Measurements from ENCODE around the gene BMPR1A. TPM values are rescaled to one million over a fixed set of nuclear protein-coding genes. Genes with fewer than 3 reads are reported as not detected.
"Not testable (repeated sequence)": the region's sequence is repeated elsewhere in the genome, so short reads cannot be mapped to it uniquely, and the experiment has no call there.

BMPR1A gene
- total and polyA plus RNA-seq, 4 donors = 2.2 to 16.0 (median 8.9) TPM

- TF ChIP-seq EGR1 (IDR thresholded peaks at IDR 0.05; ENCODE audit: low read depth in 2 of 2) = no peak
These were observed 94.1 kb downstream of the BMPR1A start (continued) for GRCh38 chr10:86850481-86850880.

DNA sequence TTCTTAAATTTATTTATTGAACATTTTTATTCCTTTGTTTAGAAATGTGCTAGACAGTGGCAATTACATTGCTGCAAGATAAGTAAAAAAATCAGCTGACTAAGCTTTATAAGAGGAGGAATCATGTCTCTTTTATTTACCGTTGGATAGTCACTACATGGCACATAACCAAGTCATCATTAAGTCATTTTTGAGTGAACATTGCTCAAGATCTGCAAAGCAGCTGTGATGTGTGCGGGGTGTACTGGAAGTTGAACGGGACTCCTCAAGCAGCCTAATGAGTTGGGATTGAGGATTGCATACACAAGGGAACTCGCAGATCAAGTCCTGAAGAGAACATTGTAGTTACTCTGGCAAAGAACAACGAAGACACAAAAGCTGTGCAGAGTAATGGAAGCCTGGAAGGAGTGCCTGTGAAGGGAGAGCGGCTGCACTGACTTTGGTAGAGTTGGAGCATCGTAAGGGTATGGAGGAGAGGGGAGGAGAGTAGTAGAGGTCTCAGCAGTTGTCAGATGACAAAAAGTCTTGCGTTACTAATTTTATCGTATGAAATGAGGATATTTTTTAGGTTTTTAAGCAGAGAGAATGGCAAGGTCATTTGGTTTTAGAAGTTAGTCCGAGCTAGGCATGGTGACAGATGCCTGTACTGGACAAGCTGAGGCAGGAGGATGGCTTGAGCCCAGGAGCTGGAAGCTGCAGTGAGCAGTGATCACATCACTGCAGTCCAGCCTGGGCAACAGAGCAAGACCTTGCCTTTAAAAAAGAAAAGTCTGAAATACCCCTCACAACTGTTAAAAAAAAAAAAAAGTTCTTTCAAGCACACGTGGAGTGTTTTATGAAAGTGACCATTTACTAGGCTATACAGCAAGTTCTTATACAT, 95.1 kb downstream of the BMPR1A start:
- no peaks in the 10 kb centered on the region for H3K27me3 ChIP-seq (ENCODE audit: control insufficient read depth in 4 of 4, insufficient read depth in 4 of 4, low read length in 3 of 4)
- H3K4me3 ChIP-seq (ENCODE audit: low read depth in 1 of 3, low read length in 3 of 3) = no peak overlapping the region
- TF ChIP-seq NR2F2 (IDR thresholded peaks at IDR 0.05) (no peak), ATF3 (IDR thresholded peaks at IDR 0.05) (no peak), TAF1 (conservative IDR thresholded peaks at IDR 0.05) (no peak), HNF4A (conservative IDR thresholded peaks at IDR 0.05) (no peak), FOXA2 (IDR thresholded peaks at IDR 0.05) (no peak), EGR1 (IDR thresholded peaks at IDR 0.05; ENCODE audit: low read depth in 2 of 2) (no peak), SP1 (IDR thresholded peaks at IDR 0.05) (no peak), RAD21 (IDR thresholded peaks at IDR 0.05) (no peak), YY1 (IDR thresholded peaks at IDR 0.05) (no peak), FOXA1 (IDR thresholded peaks at IDR 0.05) (no peak), RXRA (IDR thresholded peaks at IDR 0.05) (no peak)
- no peaks in the 10 kb centered on the region for H3K9me3 ChIP-seq (ENCODE audit: control insufficient read depth in 4 of 4, low read length in 3 of 4)
- no peak for DNase-seq (ENCODE audit: low spot score)
- no peaks in the 10 kb centered on the region for H3K36me3 ChIP-seq (ENCODE audit: control insufficient read depth in 4 of 4, insufficient read depth in 3 of 4, low read depth in 1 of 4, low read length in 3 of 4)
- no peak overlapping the region for H3K9ac ChIP-seq (ENCODE audit: low read depth in 1 of 2, low read length in 2 of 2)
- no peaks in the 10 kb centered on the region for H3K4me1 ChIP-seq (ENCODE audit: control insufficient read depth in 4 of 4, insufficient read depth in 4 of 4, low read length in 3 of 4)
- H3K27ac ChIP-seq (ENCODE audit: low read depth in 1 of 2, low read length in 2 of 2) = no peak overlapping the region
- WGBS = 90% methylated on average over 11 of the region's 11 CpGs

GRCh38 chr10:86853582-86853981, 97.2 kb downstream of the BMPR1A start:
- H3K36me3 ChIP-seq (ENCODE audit: control insufficient read depth in 4 of 4, insufficient read depth in 3 of 4, low read depth in 1 of 4, low read length in 3 of 4); H3K4me1 ChIP-seq (ENCODE audit: control insufficient read depth in 4 of 4, insufficient read depth in 4 of 4, low read length in 3 of 4); H3K9me3 ChIP-seq (ENCODE audit: control insufficient read depth in 4 of 4, low read length in 3 of 4); DNase-seq (ENCODE audit: low spot score); H3K27me3 ChIP-seq (ENCODE audit: control insufficient read depth in 4 of 4, insufficient read depth in 4 of 4, low read length in 3 of 4); H3K9ac ChIP-seq (ENCODE audit: low read depth in 1 of 2, low read length in 2 of 2); H3K4me3 ChIP-seq (ENCODE audit: low read depth in 1 of 3, low read length in 3 of 3); H3K27ac ChIP-seq (ENCODE audit: low read depth in 1 of 2, low read length in 2 of 2): not testable (repeated sequence)
- 96% methylated on average over 12 of the region's 12 CpGs for WGBS

DNA sequence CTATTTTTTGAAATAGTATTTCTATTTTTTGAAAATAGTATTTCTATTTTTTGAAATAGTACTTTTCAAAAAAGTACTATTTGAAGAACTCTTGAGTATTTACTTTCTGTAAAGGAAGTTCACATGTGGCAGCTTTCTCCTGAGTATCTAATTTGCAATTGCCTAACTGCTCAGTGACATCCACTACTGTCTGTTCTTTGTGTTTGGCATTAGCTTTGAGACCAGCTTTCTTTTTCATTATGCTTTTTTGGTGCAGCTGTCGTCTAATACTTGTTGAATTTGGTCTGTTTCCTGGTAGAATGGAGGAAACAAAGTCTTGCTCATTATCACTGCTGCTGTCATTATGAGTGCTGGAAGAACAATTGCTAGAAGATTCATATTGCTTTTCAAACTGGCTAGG, 99.1 kb downstream of the BMPR1A start:
- H3K27me3 ChIP-seq (ENCODE audit: control insufficient read depth in 4 of 4, insufficient read depth in 4 of 4, low read length in 3 of 4) = no peaks in the 10 kb centered on the region
- no peak overlapping the region for H3K27ac ChIP-seq (ENCODE audit: low read depth in 1 of 2, low read length in 2 of 2)
- H3K9ac ChIP-seq (ENCODE audit: low read depth in 1 of 2, low read length in 2 of 2) = no peak overlapping the region
- no peak for DNase-seq (ENCODE audit: low spot score)
- H3K4me3 ChIP-seq (ENCODE audit: low read depth in 1 of 3, low read length in 3 of 3) = no peak overlapping the region
- WGBS = 76% methylated on average over 1 of the region's 1 CpG
- no peaks in the 10 kb centered on the region for H3K36me3 ChIP-seq (ENCODE audit: control insufficient read depth in 4 of 4, insufficient read depth in 3 of 4, low read depth in 1 of 4, low read length in 3 of 4)
- no peaks in the 10 kb centered on the region for H3K4me1 ChIP-seq (ENCODE audit: control insufficient read depth in 4 of 4, insufficient read depth in 4 of 4, low read length in 3 of 4)
- H3K9me3 ChIP-seq (ENCODE audit: control insufficient read depth in 4 of 4, low read length in 3 of 4) = no peaks in the 10 kb centered on the region
- TF ChIP-seq ATF3 (IDR thresholded peaks at IDR 0.05) (no peak), HNF4G (IDR thresholded peaks at IDR 0.05) (no peak), FOXA2 (IDR thresholded peaks at IDR 0.05) (no peak), REST (IDR thresholded peaks at IDR 0.05) (no peak), TAF1 (conservative IDR thresholded peaks at IDR 0.05) (no peak), YY1 (IDR thresholded peaks at IDR 0.05) (no peak), GABPA (IDR thresholded peaks at IDR 0.05 in 1 of 2, conservative IDR thresholded peaks at IDR 0.05 in 1 of 2) (no peak), FOXA1 (IDR thresholded peaks at IDR 0.05) (no peak), MAX (IDR thresholded peaks at IDR 0.05) (no peak), JUND (IDR thresholded peaks at IDR 0.05) (no peak), CTCF (IDR thresholded peaks at IDR 0.05; ENCODE audit: low read depth, low read length, missing input control) (no peak), HNF4A (conservative IDR thresholded peaks at IDR 0.05) (no peak)
- TF ChIP-seq, protein P1, sequence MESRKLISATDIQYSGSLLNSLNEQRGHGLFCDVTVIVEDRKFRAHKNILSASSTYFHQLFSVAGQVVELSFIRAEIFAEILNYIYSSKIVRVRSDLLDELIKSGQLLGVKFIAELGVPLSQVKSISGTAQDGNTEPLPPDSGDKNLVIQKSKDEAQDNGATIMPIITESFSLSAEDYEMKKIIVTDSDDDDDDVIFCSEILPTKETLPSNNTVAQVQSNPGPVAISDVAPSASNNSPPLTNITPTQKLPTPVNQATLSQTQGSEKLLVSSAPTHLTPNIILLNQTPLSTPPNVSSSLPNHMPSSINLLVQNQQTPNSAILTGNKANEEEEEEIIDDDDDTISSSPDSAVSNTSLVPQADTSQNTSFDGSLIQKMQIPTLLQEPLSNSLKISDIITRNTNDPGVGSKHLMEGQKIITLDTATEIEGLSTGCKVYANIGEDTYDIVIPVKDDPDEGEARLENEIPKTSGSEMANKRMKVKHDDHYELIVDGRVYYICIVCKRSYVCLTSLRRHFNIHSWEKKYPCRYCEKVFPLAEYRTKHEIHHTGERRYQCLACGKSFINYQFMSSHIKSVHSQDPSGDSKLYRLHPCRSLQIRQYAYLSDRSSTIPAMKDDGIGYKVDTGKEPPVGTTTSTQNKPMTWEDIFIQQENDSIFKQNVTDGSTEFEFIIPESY (IDR thresholded peaks at IDR 0.05) = no peak
